Measurements from ENCODE around the gene FAM184B. TPM values are rescaled to one million over a fixed set of nuclear protein-coding genes. Genes with fewer than 3 reads are reported as not detected.
"Not testable (repeated sequence)": the region's sequence is repeated elsewhere in the genome, so short reads cannot be mapped to it uniquely, and the experiment has no call there.

FAM184B gene
- total RNA-seq, 1 experiment from 2014 or later, result 0.29 TPM

DNA sequence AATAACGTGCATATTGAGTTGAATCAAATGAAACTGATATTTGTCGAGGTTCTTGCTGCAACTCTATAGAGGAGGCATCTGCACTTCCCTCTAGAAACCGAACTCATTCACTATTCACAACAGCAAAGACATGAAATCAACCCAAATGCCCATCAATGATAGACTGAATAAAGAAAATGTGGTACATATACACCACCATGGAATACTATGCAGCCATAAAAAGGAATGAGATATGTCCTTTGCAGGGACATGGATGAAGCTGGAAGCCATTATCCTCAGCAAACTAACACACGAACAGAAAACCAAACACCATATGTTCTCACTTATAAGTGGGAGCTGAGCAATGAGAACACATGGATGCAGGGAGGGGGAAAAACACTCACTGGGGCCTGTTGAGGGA is 96.8 kb downstream of the FAM184B start:
- not testable (repeated sequence) for DNase-seq (ENCODE audit: low read depth)

DNA sequence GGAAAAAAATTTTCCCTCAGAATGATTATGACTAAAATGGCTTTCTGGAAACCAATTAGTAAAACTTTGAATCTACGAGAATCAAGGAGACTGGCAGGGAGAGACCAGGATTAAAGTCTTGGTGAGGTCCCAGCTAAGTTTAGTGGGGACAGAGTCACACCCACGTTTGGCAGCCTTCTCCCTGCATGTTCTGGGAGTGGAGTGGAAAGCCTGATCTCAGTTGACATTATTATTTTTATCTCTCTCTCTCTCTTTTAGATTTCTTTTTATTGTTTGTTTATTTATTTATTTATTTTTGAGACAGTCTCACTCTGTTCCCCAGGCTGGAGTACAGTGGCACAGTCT is 99.2 kb downstream of the FAM184B start:
- no peak for DNase-seq (ENCODE audit: low read depth)

DNA sequence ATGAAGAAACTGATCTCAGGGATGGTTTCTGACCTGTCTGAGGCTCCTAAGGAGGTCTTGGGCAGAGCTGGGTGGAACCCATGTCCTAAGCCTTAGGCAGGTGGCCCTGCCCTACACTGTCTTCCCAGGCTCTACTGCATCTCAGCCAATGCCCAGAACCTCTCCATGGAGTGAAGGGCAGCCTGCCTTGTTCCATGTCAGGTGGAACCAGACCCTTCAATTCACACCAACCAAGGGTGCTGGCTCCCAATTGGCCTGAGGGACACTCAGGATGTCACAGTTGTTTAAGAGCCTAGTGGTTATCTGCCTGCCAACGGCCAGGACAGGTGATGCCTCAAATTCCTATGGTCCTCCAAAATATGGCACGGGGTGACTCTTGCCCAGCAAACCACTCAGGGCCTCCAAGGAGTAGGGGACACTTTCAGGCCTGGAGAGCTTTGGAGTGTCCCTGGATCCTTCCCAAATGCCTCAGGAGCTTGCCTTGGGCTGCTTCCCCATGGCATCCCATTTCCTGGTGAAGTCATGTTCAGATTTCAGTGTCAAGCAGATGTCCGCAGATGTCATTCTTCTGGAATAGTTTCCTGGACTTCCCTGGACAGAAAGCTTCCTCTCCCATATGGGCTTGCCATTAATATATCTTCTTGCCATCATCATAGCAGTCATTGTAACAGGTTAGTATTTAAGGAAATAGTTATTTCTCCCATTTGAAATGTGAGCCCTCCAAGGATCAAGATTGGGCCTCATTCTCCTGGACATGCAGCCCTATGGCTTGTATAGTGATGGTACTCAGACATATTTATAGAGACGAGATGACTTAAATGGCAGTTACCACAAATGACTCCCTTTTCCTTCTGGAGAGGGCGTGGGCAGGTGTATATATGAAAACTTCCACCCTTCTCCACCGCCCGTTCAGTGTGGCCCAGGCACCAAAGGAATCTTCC is 99.9 kb downstream of the FAM184B start:
- DNase-seq (ENCODE audit: low read depth), result no peak

DNA sequence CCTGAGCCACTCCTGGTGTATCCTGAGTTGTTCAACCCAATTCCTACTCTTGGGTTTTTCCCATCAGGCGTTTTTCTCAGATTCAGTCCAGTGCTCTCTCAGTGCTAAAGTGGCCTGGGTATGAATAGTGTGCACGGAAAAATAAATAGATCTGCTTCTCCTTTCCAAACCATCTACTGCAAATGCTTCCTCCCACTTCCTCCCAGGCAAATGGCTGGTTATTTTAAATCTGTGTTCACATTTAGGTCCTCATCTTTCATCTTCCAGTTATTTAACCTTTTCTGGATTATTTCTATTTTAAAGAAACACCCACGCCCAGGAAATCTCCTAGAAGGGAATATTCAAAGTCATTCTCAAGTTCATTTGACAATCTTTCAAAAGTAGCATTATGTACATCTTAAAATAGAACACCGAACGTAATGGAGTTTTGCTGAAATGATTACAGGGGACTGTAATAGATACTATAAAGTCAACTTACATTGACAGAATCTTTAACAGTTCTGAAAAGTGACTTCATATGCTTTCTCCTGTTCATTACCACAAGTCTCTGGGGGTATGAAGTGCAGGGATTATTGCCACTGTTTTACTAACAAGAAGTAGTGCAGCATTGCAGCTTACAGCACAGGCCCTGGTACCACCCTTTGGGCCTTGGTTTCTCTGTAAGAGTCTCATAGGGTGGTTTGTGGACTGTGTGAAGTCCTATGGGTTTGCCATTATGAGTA is 100.7 kb downstream of the FAM184B start:
- no peak for DNase-seq (ENCODE audit: low read depth)

DNA sequence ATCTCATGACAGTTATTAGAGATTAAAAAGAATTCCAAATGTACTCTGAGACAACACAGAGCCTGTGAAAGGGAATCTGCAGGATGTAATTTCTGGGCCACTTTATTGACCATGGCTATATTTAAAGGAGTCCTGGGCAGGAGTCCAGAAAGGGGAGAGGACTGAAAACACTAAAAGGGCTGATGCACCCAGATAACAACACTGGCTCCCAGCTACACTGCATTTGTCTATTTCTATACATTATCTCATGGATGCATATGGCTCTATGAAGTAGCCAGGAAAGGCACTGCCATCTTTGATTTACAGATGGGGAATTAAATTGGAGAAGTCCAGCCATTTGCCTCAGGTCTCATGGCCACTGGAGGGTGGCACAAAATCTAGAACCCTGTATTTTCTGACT is 111.0 kb downstream of the FAM184B start:
- no peak for DNase-seq (ENCODE audit: low read depth)

DNA sequence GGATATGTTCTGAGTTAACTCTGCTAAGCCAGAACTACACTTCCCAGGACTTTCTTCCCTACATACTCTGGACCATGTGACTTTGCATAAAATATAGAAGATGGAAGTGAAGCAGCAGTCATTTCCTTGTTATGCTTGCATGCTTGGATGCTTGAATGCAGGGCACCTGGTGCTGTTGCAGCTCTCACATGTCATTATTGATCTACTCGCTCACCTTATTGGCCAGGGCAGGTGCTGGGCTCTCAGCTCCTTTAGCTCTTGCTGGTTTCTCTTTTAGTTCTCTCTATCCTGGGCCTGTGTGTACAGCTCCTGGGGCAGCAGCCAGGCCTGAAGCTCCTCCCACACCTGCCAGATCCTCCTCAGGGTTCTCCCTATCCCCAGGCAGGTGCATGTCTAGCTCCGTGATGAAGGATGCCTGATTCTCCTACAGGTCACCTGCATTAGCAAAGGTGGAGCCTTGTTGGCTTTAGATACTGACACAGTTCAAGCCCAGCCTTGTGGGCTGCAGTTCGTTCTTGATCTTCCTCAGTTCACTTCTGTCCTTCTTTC is 113.7 kb downstream of the FAM184B start:
- no peak for DNase-seq (ENCODE audit: low read depth)

DNA sequence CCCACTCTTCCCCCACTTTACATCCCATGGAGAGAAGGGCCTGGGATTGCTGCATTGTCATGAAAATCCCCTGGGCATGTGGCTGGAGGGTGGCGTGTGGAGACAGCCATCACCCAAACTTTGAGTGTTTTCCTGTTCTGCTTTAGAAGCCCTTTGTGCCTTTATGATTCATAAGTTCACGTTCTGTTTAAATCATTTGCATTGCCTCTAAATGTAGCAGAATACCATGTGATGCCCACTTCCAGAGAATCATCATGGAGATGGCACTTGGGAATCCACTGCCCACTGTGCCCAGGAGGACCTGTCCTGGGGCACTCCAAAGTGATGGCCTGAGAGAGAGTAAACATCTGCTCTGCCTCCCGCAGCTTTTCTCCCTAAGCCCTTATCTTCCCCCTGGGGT is 114.2 kb downstream of the FAM184B start:
- no peak for DNase-seq (ENCODE audit: low read depth)

DNA sequence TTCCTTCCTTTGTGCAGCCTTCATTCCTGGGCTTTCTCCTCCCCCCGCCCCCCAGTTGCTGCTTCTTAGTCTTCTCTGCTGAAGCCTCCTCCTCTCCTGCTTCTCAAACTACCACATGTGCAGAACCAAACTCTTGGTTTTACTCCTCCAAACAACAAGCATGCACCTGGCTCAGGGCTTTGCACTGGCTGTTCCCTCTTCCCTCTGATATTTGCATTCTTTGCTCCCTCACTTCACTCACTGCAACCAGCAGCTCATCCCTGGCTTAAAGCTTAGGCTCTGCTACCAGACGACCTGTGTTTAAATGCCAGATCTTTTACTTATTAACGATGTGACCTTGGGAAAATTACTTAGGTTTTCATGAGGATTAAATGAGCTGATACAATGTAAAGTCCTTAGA is 115.6 kb downstream of the FAM184B start:
- DNase-seq (ENCODE audit: low read depth), result no peak

DNA sequence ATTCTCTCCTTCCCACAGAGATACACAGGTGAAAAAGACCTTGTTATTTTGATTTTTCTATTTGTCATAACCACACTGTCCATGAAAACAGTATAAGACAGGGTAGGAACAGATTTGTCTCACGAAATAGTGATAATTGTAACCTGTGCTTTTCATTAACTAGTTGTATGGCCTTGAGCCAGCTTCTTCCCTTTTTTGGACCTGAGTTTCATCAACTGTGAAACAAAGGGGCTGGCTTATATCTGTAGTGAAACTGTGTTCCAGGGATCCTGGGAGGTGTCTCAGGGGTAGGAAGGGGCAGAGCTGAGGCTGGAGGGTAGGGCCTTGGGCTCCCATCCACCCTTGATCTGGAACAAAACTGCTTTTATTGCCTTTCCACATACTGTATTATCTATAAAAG is 116.1 kb downstream of the FAM184B start:
- DNase-seq (ENCODE audit: low read depth), result no peak

DNA sequence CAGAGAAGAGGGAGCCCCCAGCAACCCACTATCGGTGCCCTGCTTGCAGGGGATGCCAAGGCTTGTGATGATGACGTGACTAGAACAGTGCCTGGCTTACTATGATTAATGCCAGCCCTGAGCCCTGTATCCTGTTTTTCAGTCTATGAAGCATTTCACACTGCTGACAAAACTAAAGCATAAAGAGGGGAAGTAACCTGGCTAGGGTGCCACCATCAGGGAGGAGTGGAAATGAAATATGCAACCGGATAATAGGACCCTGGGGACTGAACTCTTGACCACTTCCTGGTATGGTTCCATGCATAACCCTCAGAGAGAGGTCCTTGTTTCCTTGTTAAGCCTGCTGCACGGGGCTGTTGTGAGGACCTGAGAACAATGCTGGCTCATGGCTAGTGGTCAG is 116.7 kb downstream of the FAM184B start:
- DNase-seq (ENCODE audit: low read depth), result peak; percentile 19

DNA sequence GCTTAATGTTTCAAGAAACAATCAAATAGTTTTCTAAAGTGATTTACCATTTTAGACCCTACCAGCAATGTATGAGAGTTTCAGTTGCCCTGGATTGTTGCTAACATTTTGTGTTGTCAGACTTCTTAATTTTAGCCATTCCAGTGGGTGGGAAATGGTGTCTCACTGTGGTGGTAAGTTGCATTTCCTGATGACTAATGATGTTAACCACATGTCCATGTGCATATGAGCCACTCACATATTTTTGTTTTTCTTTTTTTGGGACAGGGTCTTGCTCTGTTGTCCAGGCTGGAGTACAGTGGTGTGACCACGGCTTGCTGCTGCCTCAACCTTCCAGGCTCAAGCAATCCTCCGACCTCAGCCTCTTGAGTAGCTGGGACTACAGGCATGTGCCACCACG is 118.7 kb downstream of the FAM184B start:
- peak; percentile 29 for DNase-seq (ENCODE audit: low read depth)

DNA sequence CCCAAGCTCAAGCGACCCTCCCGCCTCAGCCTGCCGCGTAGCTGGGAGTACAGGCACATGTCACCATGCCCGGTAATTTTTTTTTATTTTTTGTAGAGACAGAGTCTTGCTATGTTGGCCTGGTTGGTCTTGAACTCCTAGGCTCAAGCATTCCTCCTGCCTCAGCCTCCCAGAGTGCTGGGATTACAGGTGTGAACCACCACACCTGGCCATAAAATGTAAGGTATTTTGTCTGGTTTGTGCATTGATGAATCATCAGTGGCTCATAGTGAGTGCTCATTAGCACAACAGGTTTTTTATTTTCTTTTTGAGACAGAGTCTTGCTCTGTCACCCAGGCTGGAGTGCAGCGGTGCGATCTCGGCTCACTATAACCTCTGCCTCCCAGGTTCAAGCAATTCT is 122.2 kb downstream of the FAM184B start:
- DNase-seq (ENCODE audit: low read depth), result not testable (repeated sequence)

DNA sequence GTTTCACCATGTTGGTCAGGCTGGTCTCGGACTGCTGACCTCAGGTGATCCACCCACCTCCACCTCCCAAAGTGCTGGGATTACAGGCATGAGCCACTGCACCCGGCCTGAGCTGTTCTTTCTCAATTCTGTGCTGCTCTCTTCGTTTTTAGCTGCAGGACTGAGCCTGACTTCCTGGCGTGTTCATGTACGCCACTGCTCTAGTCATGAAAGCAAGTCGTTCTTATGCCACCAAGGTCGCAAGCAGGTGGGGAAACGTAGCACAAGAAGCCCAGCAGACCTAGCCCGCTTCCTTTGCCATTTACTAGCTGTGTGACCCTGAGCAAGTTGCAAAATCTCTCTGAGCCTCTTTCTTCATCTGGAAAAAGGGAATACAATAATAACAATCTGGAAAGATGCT is 123.6 kb downstream of the FAM184B start:
- DNase-seq (ENCODE audit: low read depth), result no peak

DNA sequence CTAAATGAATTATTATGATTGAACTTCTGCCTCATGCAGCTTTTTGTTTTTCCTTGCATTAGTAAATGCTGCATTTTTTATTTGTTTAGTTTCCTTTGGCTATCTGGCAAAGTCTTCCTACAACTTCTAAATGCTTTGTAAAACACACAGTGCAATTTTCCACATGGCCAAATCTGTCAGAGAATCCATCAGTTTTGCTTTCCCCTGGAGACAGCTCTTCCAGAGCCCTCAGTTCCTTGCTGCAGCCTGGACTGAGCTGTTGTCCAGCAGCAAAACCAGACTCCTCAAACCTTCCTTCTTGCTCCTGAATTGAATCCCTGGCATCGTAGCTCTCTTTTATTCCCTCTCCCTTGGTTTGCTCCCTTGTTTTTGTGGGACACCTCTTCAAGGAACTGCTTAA is 124.3 kb downstream of the FAM184B start:
- DNase-seq (ENCODE audit: low read depth), result no peak

DNA sequence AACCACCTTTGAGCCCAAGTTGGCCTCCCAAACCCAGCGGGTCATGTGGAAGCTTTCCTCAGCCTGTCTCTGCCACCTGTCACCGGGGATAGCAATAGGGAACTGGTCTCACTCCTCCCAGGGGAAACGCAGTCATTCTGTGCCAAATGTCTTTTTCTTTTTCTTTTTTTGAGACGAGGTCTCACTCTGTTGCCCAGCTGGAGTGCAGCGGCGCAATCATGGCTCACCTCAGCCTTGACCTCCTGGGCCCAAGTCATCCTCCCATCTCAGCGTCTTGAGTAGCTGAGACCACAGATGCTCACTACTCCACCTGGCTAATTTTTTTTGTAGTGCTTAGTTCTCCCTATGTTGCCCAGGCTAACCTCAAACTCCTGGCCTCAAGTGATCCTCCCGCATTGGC is 126.7 kb downstream of the FAM184B start:
- DNase-seq (ENCODE audit: low read depth), result no peak

DNA sequence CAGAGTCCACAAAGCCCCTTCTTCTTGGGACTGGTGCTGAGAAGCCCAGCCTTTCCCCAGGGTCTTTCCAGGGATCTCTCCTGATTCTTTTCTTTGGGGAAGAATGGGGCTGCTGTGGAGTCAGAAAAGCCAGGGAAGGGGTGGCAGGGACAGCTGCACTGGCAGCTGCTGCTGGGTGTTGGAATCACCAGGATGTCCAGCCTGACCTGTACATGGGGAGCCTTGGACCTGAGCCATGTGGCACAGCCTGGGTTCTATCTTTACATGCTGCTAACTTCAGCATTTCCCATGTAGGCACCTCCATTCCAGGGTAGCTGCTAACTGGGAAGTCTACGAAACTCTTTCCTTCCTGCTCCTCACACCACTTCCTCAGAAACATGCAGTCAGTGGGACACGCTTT is 131.0 kb downstream of the FAM184B start:
- DNase-seq (ENCODE audit: low read depth), result no peak

DNA sequence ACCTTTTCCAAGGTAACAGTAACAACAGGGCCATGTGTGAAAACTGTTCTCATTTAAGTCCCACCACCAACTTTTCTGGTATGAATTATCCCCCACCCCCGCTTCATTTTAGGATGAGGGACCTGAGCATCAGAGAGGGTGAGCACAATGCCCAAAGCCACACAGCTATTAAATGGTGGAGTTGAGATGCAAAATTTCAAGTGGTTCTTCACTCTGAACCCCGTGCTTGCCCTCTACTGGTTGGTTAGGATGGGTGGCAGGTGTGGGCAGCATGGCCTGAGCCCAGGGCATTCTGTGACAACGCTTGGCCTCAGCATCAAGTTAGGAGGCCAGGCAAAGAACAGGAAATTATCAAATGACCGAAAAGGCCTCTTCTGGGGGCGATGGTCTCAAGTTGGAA is 133.5 kb downstream of the FAM184B start:
- DNase-seq (ENCODE audit: low read depth), result no peak

DNA sequence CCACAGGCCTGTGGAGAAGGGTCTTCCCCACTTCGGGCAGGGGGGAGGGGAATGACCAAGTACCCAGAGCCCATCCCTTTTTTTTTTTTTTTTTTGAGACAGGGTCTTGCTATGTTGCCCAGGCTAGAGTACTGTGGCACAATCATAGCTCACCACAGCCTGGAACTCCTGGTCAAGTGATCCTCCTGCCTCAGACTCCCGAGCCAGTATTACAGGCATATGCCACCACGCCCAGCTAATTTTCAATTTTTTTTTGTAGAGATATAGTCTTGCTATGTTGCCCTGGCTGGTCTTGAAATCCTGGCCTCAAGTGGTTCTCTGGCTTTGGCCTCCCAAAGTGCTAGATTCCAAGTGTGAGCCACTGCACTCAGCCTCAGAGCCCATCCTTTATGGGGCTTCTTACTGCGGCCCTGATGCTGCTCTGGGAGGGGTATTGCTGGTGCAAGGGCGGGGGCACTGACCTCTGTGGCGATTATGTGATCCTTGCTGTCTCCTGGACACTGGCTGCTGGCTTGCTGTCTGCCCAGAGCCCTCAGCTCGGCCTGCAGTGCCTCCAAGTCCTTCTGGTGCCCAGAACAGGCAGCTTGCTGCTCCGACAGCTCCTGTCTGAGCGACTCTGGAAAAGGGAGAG is 134.1 kb downstream of the FAM184B start:
- DNase-seq (ENCODE audit: low read depth), result no peak

DNA sequence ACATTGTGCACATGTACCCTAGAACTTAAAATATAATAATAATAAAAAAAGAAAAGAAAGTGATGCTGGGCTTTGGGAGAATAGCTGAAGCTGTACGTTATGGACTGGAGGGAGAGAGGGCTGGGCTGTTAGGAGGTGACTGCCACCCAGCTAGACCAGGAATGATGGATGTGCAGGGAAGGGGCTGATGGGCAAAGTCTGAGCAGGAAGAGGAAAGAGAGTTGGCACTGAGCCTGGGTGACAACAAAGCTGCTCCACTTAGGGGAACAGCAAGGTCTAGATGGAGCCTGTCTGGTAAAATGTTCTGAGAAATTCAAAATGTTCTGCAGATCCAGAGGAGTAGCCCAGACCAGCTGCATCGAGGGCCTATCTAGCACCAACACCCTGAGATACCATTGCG is 134.7 kb downstream of the FAM184B start:
- DNase-seq (ENCODE audit: low read depth), result no peak

DNA sequence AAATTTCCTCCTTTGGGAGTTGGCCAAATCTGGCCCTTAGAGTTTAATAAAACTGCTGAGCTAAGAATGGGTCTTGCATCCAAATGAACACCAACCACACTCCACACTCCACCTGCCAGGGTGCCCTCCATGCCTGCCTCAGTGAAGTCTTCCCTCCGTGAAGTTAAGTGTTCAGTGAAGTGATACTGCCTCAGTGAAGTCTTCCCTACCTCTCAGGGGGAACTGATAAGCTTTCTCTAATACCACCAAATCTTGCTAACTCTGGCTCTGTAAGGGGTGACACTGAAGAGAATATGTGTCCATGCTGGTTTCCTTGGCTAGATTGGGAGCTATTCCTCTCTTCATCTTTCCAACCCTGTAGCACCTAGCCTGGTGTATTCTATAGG is 139.0 kb downstream of the FAM184B start:
- DNase-seq (ENCODE audit: low read depth), result no peak

DNA sequence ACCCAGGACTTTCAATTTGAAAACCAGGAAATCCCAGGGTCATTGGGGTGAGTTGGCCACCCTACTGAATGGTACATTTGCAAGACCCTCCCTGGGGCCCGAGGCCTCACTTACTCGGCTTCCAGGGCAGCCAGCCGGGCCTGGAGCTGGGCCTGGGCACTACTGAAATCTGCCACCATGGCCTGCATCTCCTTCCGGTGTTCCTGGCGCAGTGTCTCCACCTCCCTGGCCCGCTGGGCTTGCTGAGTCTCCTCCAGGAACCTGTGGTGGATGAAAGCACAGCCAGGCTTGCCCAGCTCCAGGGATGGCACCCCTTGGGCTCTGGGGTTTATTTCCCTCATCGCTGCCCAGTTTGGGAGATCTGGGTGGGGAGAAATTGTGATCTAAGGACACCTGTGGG is 142.3 kb downstream of the FAM184B start:
- no peak for DNase-seq (ENCODE audit: low read depth)

Data from Daoy (cell line).